HG02973 (cell line): Measurements from ENCODE around the gene CCT4.
"Not testable (repeated sequence)": the region's sequence is repeated elsewhere in the genome, so short reads cannot be mapped to it uniquely, and the experiment has no call there.

Experiments
- ATAC-seq: cut with Tn5 transposase; IDR thresholded peaks from one replicate; pipeline ENCODE4 v1.9.1; 2021; ENCODE audit warnings: moderate library complexity; ENCODE audit not compliant: unreplicated experiment

Gene CCT4

DNA sequence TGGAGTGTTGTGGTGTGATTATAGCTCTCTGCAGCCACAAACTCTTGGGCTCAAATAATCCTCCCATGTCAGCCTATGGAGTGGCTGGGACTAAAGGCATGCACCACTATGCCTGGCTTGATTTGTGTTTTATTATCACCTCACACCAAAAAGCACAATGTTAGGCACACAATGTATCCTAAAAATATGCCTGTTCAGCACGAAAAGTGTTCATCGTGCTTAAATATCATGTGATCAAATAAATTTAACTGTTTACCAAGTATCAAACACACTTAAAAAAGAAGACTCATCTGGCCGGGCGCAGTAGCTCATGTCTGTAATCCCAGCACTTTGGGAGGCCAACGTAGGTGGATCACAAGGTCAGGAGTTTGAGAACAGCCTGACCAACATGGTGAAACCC lies 5.6 kb downstream of the CCT4 start:
- no peak for ATAC-seq

DNA sequence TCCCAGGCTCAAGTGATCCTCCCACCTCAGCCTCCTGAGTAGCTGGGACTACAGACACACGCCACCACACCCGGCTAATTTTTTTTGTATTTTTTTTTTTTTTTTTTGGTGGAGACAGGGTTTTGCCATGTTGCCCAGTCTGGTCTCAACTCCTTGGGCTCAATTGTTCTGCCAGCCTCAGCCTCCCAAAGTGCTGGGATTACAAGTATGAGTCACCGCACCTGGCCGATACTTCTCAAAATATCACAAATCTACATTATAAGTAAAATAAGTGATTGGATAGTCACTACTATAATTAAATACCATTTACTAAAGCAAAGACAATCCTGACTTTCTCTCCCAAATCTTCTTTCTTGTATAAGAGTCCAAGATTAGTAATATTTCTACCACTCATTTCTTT lies 9.1 kb downstream of the CCT4 start:
- not testable (repeated sequence) for ATAC-seq

- no peak for ATAC-seq
Observed at GRCh38 chr2:61878761-61879160, 9.7 kb downstream of the CCT4 start.

GRCh38 chr2:61877571-61878245 lies 10.7 kb downstream of the CCT4 start:
- ATAC-seq: no peak

- ATAC-seq: no peak
Observed at GRCh38 chr2:61876400-61876799, 12.1 kb downstream of the CCT4 start.

DNA sequence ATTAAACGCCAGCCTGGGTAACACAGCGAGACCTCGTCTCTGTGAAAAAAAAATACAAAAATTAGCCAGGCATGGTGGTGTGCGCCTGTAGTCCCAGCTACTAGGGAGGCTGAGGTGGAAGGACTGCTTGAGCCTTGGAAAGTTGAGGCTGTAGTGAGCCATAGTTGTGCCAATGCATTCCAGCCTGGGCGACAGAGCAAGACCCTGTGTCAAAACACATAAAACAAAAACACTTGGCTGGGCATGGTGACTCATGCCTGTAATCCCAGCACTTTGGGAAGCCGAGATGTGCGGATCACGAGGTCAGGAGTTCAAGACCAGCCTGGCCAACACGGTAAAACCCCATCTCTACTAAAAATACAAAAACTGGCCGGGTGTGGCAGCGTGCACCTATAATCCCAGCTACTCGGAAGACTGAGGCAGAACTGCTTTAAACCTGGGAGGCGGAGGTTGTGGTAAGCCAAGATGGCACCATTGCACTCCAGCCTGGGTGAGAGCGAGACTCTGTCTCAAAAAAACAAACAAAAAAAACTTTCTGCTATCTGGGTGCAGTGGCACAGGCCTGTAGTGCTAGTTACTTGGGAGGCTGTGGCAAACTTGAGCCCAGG lies 21.9 kb downstream of the CCT4 start:
- not testable (repeated sequence) for ATAC-seq

- ATAC-seq: no peak
Observed at GRCh38 chr2:61862085-61862484, 26.4 kb downstream of the CCT4 start.

DNA sequence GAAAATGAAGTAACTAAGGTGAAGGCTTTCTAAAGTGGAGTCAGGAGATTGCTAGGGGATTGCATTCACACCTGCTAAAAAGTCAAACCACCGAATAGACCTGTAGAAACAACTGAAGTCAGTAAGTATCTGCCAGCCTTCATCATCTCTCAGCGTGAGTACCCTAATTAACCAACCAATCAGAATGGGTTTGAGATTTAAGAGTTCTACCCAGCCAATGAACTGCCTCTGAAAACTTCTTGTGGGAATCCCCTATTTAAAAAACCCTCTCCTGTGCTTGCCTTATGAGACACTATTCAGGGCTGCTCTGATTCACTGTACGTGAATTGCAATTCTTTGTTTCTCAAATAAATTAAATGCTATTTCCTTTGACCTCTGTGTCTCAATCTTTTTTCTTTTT lies 31.2 kb downstream of the CCT4 start:
- no peak for ATAC-seq

DNA sequence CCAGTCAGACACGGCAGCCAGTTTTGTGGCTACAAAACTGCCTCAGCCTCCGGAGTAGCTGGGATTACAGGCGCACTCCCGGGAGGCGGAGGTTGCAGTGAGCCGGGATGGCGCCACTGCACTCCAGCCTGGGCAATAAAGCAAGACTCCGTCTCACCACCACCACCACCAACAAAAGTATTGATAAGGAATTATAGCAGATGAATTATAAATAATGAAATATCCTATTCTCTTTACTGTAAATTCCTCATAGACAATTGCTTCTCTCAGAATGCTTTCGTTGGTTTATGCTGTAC lies 33.2 kb downstream of the CCT4 start:
- ATAC-seq: no peak

DNA sequence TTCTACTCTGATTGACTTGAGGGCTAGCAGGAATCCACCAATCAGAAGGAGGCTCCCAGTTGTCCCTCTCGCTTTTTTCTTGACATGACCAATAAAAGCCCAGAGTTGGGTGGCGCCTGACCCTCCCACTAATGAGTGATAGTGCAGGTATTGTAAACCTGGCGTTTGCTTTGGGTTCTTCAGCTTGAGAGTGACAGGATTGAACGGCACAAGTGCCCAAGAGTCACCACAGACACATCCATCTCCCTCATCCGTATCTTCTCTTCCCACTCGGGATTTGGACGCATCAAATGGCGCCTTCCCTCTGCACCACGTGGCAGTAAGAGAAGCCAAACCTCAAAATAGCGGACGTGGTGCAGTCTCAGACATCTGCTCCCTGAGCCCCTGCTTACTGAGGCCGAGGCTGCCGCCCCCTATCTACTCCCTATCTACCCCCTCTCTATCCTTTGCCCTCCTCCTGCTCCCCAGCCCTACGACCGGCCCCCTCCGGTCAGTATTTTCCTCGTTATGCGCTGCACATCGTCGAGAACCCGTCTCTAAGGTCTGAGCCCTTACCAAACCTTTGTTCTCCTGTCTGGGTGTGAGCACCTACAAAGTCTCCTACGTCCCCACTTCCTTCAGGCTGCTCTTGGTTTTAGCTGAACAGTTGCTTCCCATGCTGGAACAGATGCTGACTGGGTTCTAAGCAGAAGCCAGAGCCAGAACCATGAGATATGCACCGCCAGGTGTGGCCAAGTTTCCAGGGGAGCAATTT lies 33.7 kb downstream of the CCT4 start:
- peak; percentile 91 for ATAC-seq

- ATAC-seq: peak; percentile 72
Observed at GRCh38 chr2:61853847-61854563, 34.5 kb downstream of the CCT4 start, which contains the start of gene FAM161A. TSS of gene FAM161A (minus strand) at chr2:61854060. CDS start at chr2:61854041, 19 bp downstream.

DNA sequence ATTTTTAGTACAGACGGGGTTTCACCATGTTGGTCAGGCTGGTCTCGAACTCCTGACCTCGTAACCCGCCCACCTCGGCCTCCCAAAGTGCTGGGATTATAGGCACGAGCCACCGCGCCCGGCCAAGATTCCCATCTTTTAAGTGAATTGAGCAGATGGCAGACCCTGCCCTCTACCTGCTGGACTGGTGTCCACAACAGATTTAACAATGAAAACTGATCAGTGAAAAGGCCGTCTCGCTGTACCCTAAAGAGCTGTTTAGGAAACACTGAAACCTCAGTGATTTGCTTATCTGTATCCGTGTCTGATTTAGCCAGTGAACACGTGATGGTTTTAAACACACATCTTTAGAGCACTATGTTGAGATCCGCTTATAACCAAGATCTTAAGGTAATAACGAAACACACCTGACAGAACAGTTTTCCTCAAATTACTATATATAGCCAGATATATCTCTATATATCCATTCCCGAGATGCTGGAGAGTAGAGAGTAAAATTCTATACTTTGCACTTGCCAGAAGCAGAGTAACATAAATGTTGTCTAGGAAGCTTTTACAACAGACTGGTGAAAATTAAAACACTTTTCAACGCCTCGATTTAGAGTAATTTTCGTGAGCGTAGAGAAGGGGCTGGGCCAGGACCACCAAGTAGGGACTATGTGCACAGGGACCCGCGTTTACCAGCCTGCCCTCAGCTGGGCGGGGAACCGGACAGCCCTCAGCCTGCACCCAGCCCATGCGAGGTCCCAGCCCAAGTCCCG lies 35.2 kb downstream of the CCT4 start:
- peak; percentile 44 for ATAC-seq

GRCh38 chr2:61851270-61851669 lies 37.2 kb downstream of the CCT4 start:
- not testable (repeated sequence) for ATAC-seq

DNA sequence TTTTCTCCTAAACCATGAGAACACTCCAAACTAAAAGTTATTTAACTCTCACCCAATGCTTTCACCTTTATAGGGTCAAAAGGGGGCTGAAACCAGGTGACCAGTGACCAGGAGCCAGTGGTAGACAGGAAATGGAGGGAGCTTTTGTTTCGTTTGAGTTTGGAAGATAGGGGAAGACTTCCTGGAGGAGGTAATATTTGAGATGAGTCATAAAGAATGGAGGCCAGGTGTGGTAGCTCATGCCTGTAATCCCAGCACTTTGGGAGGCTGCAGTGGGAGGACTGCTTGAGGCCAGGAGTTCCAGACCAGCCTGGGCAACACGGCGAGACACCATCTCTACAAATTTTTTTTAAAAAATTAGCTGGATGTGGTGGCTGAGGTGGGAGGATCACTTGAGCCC lies 43.1 kb downstream of the CCT4 start:
- ATAC-seq: no peak

DNA sequence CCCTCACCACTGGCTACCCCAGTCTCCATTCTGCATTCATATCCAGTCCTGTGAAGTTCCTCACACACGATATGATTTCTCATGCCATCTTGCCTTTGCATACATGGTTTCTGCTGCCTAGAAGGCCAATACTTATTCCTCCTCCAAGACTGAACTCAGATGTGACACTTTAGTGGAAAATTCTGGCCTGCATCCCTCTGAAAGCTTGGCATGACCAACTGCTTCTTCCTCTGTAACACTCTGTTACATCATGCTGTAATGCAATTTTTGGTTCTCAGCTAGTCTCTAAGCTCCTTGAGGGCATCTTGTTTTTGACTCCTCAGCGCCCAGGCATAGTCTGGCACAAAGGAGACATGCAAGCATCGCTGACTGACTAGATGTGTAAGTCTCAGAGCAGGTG lies 47.2 kb downstream of the CCT4 start:
- no peak for ATAC-seq

GRCh38 chr2:61834893-61835292 lies 53.6 kb downstream of the CCT4 start:
- ATAC-seq: no peak

DNA sequence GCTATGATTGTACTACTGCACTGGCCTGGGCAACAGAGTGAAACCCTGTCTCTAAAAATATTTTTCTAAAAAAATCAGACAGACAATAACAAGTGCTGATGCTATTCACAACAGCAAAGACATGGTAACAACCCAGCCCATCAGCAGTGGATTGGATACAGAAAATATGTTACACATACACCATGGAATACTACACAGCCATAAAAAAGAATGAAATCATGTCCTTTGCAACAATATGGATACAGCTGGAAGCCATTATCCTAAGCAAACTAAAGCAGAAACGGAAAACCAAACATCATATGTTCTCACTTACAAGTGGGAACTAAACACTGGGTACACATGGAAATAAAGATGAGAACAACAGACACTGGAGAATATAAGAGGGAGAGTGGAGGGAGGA lies 54.5 kb downstream of the CCT4 start:
- no peak for ATAC-seq

DNA sequence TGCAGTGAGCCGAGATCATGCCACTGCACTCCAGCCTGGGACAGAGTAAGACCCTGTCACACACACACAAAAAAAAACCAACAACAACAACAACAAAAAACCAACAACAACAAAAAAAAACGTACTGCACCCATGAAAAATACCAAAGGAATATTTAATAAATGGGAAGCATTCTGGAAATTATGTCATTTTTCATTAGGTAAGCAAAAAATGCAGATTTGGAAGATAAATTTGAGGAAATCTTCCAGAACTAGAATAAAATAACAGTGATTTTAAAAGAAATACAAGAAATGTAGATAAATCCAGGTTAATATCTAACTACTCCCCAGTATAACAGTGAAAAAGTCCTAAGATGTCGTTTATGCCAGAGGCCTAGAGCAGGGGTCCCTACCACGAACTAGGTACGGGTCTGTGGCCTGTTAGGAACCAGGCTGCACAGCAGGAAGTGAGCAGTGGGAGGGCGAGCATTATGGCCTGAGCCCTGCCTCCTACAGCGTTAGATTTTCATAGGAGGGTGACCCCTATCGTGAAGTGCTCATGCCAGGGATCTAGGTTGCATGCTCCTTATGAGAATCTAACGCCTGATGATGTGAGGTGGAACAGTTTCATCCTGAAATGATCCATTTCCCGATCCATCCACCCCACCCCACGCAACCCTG lies 56.1 kb downstream of the CCT4 start:
- ATAC-seq: no peak

- ATAC-seq: no peak
Observed at GRCh38 chr2:61822255-61822654, 66.2 kb downstream of the CCT4 start.
